ENCODE measurements around the gene ITFG2.

ITFG2 gene

GRCh38 chr12:2826036-2826435 is 13.6 kb downstream of the ITFG2 start:
- no peak for TF ChIP-seq CTCF (IDR thresholded peaks at IDR 0.05)

GRCh38 chr12:2826721-2827515 is 14.4 kb downstream of the ITFG2 start:
- no peak for TF ChIP-seq CTCF (IDR thresholded peaks at IDR 0.05)

GRCh38 chr12:2829275-2829674 is 16.8 kb downstream of the ITFG2 start:
- TF ChIP-seq CTCF (IDR thresholded peaks at IDR 0.05) = no peak

- no peak for TF ChIP-seq CTCF (IDR thresholded peaks at IDR 0.05)
Observed at GRCh38 chr12:2832550-2833127, 20.2 kb downstream of the ITFG2 start.

- no peak for TF ChIP-seq CTCF (IDR thresholded peaks at IDR 0.05)
Observed at GRCh38 chr12:2833327-2833726, 20.9 kb downstream of the ITFG2 start.

- no peak for TF ChIP-seq CTCF (IDR thresholded peaks at IDR 0.05)
Observed at GRCh38 chr12:2833810-2834209, 21.3 kb downstream of the ITFG2 start.

- TF ChIP-seq CTCF (IDR thresholded peaks at IDR 0.05) = no peak
Observed at GRCh38 chr12:2834581-2835491, 22.4 kb downstream of the ITFG2 start, which contains the start of gene NRIP2. TSS of gene NRIP2 (minus strand) at chr12:2835035. CDS start at chr12:2834983, 52 bp downstream.
